IPS-NIHi11 (cell line): ENCODE results near the gene USP4.
A peak's percentile ranks its signal among the peaks of the same experiment; 100 is the strongest.

Experiments
- DNase-seq: peaks from one replicate; pipeline ENCODE4 v3.0.0; 2012; ENCODE audit warnings: mixed read lengths, low spot score

The USP4 gene

DNA sequence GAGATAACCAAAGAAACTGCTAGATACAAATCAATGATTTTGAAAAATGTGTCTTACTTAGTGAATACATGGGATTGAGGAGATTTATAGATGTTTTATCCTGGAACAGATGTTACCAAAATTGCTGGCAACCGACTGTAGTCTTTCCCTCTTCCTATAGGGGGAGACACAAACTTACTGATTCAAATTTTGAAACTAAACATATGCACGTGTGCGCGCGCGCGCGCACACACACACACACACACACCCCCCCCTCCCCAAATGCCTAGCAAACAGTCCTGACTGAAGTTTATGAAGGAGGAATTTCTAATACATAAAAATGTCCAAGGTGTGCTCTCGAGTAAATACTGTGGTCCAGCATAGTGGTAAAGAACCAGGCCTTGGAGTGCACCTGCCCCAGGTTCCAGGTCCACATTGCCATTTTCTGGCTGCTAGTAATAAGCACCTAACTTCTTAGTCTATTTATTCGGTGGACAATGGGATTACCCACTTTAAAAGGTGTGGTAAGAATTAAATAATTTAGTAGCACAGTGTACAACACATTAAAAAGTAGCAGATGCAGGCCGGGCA, 44.3 kb downstream of the USP4 start:
- DNase-seq, result peak; percentile 38

DNA sequence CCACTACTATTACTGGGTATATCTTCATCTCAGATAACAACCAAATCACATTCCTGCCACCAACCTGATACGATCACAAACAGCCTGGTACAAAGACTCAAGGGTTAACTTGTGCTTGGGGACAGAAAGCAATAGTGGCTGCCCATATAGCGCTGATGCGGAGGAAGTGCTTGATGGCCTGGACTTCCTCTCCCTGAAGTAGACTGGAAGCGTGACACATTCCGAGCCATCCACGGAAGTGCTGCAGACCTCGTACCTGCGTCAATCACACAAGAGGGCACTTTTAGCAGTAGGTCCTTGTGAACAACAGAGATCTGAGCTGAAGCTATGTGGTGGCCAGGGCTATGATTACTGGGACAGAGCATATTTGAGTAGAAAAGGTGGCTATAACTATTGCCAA, 45.5 kb downstream of the USP4 start:
- DNase-seq, result no peak

DNA sequence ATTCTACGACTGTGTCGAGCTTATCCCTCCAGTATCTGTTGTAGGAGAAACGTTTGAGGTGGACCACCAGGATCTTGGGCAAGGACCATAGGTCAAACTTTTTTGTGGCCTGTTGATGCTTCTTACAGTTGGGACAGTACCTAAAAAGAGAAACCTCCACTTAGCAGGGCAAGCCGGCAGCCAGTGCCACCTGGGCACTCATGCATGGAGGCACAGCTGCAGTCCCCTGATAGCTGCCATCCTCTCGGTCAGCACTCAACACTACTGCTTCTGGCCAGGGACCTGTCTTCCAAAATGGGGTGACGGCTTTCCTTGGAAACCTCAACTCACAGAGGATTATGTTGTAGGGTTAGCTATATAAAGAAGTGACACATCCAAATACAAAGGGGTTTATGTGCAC, 55.9 kb downstream of the USP4 start:
- no peak for DNase-seq

DNA sequence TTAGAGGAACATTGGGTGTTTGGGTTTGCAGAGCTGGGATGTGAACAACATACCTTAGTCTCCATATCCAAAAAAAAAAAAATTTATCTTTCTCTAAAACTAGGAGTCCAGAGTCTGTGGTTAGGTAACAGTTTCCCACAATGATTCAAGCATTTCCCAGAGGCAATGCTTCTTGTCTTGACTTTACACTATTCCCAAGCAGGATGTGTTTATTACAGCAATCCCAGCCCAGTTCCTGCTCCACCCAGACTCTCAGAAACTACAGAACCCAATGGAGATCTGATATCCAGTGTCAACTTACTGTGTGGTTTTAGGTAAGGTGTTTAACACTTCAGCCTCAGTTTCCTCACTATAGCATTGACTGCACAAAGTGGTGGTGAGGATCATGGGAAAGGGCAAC, 60.5 kb downstream of the USP4 start:
- no peak for DNase-seq

DNA sequence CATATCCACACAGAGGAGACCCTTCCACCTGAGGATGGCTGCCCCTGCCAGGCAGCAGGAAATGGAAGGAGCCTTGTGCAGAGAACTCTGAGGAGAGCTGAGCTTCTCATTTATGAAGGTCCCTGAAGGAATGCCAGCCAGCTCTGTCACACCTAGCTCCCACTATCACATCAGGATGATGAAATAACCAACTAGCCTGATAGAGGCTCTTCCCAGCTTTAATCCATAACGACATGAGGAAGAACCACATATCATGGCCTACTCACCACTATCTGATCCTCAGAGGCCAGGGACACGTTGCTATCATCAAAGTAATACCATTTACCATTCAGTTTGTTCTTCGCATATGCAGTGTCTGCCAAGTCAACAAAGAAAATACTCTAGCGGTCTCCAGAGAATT, 61.3 kb downstream of the USP4 start:
- DNase-seq, result no peak

DNA sequence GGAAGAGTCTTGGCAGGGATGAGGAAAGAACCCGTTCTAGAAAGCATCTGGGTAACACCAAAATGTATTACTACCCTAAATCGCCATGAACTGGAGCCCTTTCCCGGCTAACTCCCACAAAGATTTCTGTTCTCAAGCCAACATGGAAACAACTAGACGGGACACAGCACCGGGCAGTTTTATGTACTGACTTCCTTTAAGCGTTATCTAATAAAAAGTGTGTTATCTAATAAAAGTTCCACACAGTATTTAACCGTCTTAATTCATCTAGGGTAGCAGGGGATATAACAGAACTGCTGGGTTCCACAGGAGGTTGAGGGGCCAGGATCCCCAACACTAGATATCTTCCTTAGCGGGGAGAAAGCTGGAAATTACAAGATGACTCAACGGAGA, 62.5 kb downstream of the USP4 start:
- no peak for DNase-seq

DNA sequence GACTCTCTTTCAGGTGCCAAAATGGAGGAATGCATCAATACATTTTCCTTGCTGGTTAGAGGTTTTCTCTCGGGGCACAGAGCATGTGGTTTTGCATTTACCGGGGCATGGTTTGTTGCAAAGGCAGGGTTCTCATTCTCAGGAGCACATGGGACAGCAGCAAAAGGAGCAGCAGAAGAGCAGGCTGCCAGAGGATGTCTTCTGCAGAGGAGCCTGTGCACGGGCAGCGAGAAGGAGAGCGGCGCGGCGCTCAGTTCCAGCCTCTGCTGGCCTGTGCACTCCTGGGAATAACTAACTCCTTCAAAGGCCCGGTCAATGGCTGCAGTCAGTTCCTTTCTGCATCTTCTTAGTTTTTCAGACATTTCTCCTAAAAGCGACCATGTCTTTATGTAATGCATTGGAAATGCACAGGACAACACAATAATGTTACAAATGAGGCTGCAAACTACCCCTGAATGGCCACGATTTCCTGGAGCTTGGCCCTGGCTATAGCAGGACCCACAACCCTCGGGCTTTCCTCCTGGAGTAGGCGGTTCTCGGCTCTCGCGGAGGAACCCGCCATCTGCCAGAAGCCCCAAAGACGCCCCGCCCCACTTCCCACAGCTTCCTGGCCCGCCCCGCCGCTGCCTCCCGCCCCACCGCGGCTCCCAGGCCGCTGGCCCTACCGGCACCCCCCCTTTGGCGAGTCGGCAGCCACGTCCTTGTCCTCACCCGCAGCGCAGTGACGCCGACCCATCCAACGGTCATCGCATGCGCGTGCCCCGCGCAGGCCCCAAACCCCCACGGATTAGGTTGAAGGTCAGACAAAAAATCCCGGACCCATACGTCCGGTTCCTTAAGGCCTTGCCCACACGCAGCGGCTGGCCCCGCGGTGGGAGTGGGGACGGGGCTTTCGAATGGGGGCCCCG, 63.1 kb downstream of the USP4 start, which contains the start of gene C3orf62:
TSS of gene C3orf62 (minus strand) at position 758 of the 908 bp plus-strand sequence. CDS start at position 398, 360 bp downstream.
- peak; percentile 90 for DNase-seq

DNA sequence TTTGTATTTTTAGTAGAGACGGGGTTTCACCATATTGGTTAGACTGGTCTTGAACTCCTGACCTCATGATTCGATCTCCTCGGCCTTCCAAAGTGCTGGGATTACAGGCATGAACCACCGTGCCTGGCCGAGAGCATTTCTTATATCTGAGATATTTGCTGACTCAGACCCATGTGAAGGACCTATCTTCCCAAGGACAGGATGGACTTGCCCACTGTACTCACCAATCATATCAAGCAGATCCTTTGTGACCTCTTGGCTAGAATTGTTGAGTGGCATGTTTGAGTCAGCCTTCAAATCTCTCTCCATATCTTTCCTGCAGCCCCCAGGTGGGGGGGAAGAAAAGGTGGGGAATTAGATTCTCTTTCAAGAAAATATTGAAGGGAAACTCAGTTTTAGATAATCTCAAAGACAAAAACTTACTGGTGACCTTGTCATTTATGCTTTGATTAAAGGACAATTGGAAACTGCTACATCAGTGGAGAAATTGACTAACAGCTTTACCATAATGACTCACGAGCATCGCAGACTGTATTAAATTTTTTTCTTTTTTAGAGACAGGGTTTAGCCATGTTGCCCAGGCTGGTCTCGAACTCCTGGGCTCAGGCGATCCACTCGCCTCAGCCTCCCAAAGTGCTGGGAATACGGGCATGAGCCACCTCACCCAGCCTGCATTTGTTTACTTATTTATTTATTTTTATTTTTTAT, 65.9 kb downstream of the USP4 start:
- DNase-seq, result no peak

DNA sequence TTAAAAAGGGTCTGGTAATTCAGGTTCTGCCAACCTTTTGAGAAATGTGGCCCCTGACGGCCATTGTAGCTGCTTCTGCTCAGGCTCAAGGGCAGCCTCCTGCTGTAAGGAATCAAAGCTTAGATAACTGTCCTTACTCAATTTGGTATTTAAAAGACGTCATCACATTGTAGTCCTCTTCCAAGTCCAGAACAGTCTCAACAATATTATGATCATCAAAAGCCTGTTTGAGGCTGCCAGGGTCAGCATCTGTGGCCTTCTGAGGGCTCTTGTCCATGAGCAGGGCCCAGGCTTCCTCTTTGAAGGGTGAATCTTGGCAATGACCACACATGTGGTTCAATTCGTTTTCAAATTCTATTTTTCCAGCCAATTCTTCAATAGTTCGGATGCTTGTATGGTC, 68.8 kb downstream of the USP4 start:
- DNase-seq, result no peak

DNA sequence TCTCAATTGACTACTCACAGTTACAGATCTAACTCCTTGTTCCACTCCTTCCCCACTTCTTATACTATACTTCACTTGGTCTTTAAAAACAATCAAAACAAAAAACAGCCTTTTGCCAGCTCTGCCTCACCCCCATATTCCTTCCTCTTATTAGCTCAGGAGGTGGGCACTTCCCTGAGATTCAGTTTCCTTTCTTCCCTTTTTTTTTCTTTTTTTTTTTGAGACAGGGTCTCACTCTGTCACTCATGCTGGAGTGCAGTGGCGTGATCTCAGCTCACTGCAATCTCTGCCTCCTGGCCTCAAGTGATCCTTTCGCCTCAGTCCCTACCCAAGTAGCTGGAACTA, 69.7 kb downstream of the USP4 start:
- DNase-seq, result no peak

DNA sequence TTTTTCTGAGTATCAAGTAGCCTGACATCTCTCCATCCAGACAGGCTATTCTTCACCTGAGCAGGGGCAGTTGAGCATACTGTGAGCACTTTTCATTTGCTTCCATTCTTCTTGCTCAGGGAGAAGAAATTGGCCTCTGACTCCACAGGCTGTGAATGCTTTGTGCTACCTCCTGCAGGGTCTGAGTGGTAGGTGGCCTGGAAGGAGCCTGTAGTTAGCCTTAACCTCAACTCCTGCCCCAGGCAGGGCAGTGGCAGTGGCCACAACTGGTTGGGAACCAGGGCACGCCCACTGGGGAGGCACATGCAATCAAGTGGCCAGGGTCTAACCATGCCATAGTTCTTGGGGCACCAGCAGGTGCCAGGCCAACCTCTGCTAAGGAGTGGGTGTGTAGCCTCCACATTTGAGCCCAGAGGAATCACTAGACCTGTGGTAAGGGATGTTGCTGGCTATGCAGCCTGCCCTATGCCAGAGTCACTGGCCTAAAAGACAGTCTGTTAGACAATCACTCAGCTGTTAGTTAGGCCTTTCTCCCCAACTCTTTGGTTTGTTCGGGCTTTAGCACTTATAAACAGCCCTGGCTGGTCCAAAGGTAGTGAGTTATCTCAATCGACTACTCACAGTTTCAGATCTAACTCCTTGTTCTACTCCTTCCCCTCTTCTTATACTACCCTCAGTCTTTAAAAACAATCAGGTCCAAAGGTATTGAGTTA, 70.3 kb downstream of the USP4 start:
- DNase-seq, result peak; percentile 16

DNA sequence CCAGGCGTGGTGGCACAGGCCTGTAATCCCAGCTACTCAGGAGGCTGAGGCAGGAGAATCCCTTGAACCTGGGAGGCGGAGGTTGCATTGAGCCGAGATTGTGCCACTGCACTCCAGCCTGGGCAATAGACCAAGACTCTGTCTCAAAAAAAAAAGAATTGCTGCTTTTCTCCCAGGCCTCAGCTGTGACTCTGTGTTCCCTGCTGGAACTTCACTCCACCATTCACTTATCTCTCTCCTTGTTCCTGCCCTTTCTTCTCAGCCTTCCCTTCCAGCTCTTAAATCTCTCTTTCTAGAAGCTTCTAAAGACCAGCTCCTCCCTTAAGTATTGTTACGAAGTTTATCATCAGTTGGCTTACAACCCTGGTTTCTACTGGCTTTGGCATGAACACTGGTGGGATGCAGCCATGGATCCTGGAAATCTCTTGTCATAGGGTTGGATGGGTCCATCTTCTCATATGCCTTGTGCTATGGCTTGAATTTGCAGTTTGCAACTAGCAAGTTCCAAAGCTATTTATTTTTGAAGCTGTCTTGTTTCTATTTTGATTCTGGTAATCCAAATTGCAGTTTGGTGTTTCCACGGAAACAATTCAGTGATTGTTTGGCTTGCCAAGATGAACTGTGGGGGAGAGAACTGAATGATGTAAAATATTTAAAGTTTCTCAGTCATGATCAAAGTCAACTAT, 73.3 kb downstream of the USP4 start:
- no peak for DNase-seq

DNA sequence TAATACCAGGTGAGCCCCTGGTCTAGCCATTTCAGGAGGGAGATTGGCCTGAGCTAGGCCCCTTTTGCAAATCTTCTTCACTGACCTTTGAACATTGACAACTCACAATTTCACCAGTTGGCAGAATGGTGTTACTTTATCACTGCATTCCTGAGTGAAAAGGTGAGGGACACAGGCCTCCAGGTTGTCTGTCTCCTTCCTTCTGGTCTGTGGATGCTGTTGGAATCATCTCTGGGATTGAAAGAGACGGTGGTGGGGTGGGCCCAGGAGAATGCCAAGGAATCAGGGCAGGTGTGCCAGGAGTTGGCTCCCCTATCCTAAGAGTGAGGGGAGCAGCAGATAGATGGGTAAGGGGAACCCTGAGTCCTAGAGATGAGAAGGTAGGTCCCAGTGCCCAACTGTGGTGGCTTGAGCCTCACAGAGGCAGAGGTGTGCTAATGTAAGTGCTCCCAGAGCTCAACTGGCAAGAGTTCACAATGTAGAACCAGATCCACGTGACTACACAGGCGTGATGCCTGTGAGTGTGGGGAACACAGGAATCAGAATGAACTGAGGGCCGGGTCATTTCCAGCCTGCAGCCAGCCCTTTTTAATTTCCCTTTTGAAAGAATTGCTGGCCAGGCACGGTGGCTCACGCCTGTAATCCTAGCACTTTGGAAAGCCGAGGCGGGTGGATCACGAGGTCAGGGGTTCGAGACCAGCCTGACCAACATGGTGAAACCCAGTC, 74.0 kb downstream of the USP4 start:
- DNase-seq, result no peak

DNA sequence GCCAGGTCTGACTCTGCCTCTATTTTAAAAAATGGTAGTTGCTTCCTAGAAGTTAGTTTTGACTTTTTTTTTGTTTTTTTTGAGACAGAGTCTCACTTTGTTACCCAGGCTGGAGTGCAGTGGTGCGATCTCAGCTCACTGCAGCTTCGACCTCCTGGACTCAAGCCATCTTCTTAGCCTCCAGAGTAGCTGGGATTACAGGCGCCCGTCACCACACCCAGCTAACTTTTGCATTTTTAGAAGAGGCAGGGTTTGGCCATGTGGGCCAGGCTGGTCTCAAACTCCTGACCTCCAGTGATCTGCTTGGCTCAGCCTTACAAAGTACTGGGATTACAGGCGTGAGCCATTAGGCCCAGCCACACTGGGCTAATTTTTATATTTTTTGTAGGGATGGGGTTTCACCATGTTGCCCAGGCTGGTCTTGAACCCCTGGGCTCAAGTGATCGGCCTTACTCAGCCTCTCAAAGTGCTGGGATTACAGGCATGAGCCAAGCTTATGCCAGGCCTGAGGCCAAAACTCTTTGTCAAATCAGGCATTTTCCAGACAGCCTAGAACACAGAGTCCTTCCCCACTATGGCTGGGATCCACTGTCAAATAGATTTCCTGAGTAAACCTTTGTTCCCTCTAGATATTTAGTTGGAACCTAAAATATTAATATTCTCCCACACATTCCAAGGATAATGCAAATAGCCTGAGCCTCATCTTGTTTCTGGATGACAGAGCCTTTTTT, 76.5 kb downstream of the USP4 start:
- no peak for DNase-seq

DNA sequence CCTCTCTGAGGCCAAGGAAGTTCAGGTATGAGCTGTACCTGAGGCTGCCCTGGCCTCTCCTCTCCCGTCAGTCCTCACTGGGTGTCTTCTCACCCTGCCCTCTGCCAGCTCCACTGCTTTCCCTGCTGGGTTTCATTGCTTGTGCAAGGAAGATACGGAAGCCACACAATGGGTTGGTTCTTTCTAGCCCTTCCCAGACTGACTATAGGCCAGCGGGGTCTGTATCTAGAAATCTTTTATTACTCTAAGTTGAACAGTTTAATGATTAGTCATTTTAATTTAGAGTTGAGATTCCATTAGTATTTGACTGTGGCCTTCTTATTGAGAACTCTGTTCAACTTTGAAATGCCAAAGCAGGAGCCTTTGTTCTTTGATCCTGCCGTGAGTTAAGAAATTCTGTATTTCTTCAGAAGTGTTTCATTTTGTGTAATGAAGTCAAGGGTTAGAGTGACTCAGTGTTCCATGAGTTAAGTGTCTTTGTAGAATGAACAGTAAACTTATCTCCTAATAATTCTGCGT, 79.0 kb downstream of the USP4 start:
- no peak for DNase-seq

DNA sequence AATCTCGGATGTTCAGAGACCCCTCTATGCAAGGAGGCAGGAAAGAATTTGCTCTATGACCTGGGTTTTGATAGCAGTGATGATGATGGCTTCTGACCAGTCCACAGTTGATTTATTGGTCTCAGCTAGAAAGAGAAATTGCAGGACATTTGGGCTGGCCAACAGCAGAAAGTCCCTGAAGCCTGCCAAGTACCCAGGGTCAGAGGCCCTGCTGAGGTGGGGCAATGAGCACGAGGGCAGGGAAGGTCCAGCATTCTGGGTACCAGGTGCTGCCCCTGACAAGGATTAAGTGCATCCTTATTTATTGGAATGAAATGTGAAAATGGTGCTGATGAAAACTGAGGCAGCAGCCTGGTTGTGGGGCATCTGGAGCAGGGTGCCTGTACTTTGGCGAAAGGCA, 82.7 kb downstream of the USP4 start:
- DNase-seq, result no peak

DNA sequence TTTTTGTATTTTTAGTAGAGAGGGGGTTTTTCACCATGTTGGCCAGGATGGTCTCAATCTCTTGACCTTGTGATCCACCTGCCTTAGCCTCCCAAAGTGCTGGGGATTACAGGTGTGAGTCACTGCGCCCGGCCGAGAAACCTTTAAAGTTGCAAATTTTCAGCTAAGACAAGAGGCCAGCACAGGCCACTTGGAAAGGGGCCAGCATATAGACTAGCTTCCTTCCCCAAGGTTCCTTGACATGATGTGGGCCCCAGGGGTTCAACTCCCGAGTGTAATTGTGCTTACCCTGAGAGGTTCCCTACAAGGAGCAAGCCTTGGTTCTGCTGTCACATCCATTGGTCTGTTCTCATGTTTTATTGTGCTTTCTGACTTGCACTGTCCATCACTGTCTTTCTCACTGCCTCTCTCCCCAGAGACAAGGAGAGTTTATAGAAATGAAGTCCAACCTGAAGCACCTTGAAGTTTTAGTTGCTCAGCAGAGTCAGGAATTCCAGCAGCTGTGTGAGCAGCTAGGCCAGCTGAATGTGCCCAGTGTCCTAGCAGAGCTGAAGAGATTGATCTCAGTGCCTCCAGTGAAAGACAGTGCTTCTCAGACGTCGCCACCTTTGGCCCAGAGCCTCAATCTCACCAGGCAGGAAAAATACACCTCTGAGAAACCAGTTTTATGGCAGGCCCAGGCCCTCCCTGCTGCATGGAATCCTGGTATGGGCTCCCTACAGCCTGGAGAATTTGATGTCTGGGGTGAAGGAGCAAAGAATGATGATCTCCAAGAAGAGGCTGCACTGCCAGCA, 83.9 kb downstream of the USP4 start:
- no peak for DNase-seq

DNA sequence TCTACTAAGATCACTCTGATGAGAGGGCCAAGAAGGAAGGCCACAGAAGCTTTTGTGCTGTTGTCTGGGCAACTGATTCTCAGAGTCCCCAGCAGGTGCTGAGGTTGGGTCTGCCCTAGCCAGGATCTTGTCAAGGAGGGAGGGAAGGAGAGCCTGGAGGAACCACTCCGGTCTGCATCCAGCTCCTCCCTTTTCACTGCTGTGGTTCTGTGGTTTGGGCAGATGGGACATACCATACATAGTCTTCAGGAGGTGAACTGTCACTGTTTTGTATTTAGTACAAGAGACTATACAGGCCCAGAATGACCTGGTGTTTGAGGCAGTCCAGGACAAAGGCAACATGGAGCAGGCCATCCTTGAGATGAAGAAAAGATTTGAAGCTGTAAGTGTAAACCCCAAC, 84.7 kb downstream of the USP4 start:
- DNase-seq, result no peak

DNA sequence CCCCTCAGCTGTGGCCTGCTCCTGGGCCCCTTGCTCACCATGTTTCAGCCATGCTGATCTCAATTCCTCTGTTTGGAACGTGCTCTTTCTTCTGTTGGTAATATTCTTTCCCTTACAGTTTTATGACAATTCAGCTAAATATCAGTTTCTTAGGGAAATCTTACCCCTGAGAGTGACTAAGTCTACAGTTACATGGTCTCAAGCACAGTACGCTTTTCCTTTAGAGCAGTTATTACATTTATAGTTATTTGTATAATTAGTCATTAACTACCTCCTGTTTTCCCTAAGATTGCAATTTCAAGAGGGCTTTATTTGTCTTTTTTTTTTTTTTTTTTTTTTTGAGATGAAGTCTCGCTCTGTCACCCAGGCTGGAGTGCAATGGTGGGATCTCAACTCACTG, 86.3 kb downstream of the USP4 start:
- no peak for DNase-seq

DNA sequence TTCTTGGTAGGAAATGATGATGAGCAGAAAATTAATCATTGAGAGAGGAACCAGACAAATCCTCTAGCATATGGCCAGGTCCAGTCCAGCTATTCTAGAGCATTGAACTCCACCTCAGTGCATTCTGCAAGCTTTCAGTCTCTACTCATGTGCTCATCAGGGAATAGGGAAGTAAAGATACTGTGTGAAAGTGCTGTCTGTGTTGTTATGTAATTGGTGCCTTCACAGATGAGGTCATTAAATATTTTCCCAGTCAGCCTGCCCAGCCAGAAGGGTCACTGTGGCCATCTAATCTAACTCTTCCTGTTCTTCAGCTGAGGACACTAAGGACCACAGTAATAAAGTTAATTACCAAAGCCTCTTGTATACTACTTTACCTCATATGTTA, 91.0 kb downstream of the USP4 start:
- no peak for DNase-seq
